Hepatocyte (in vitro differentiated cells): ENCODE results near the gene RGS11.

Source experiments
- CTCF ChIP-seq: fragments of 200-600 bp; sonication (generic); IDR thresholded peaks from 2 replicates; pipeline ENCODE4 v1.5.1; 2016; ENCODE audit warnings: antibody characterized with exemption, mild to moderate bottlenecking; ENCODE audit not compliant: poor library complexity
- EZH2 ChIP-seq: fragments of 200-600 bp; sonication (generic); IDR thresholded peaks from 2 replicates; pipeline ENCODE4 v1.6.1; 2016; ENCODE audit warnings: antibody characterized with exemption, mild to moderate bottlenecking, borderline replicate concordance

DNA sequence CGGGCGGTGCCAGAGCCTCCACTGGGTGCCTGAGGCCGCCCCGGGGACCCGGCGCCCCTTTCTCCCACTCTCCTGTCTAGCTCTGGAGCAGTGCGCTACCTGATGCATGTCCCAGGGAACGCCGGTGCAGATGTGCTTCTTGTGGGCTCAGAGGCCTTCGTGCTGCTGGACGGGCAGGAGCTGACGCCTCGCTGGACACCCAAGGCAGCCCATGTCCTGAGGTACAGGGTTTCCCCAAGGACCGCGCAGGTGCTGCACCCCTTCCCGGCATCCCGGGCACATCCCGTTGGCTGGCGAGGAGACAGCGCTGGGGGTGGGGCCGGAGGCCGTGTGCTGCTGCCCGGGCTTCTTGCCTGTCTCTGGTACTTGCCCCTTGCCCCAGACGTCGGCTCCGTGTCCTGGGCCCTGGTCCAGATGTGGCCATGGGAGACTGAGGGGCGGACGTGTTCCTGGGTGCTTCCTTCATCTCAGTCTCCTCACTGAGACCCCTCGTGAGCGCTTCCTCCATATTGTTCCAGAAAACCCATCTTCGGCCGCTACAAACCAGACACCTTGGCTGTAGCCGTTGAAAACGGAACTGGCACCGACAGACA lies 12.5 kb downstream of the RGS11 start:
- no peak for TF ChIP-seq CTCF
- no peak for TF ChIP-seq EZH2
